GM18907 (cell line): ENCODE data around the gene EIF4EBP3.

Source experiments
- ATAC-seq: cut with Tn5 transposase; IDR thresholded peaks from one replicate; pipeline ENCODE4 v1.9.1; 2021; ENCODE audit warnings: mild to moderate bottlenecking, moderate library complexity; ENCODE audit not compliant: unreplicated experiment

The EIF4EBP3 gene

DNA sequence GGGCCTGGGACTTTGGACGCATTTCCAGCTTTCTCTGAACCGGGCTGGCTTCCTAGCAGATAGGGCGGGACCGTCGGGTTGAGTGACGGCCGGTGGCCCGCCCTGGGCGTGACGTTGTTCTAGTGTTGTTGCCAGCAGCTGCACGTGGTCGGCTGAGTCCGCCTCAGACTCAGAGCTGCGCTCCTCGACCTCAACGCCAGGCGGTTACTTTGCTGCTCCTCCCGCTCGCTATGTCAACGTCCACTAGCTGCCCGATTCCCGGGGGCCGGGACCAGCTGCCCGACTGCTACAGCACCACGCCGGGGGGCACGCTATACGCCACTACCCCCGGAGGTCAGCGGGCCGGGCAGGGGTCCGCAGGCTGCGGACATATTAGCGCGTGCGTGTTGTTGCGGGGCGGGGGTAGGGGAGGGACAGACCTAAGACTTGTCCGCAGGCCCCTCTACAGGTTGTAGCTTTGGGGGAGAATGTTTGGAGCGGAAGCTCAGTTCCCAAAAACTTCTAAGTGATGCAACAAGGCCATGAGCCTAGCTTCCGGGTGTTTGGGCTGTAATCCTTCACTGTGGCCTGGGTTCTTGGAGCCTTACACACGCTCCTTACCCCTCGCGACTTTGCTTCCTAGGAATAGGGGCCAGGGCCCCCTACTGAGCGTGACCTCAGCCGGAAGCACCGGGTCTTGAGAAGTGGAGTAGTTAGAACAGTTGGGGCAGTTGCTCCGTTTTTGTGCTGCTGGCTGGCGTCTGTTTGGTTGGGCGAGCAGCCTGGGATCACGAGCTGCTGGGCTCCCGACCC is at the start of gene EIF4EBP3:
TSS of gene EIF4EBP3 (plus strand) at position 155 of the 792 bp plus-strand sequence. CDS start at position 231, 76 bp downstream.
- peak; percentile 98 for ATAC-seq

- ATAC-seq, result no peak
Observed at GRCh38 chr5:140497897-140498296, 49.6 kb upstream of the EIF4EBP3 start.

DNA sequence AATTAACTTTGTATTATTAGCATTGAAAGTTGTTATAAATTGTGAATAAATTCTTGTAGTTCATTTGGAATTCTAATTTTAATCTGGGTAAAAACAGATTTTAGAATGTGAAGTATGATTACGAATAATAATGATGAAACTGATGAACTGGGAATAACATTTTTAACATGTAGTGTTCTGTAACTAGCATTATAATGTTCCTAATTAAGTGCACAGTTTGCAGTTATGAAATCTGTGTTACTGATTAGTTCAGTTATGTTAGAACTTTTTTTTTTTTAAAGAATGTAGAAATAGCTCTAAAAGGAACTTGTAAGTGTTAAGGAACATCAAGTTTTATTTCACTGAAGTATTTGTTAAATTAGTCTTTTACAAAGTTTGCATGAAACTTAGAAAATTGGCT is 48.9 kb upstream of the EIF4EBP3 start:
- no peak for ATAC-seq

GRCh38 chr5:140502834-140503233 is 44.6 kb upstream of the EIF4EBP3 start:
- no peak for ATAC-seq

- ATAC-seq, result no peak
Observed at GRCh38 chr5:140509898-140510297, 37.6 kb upstream of the EIF4EBP3 start.

DNA sequence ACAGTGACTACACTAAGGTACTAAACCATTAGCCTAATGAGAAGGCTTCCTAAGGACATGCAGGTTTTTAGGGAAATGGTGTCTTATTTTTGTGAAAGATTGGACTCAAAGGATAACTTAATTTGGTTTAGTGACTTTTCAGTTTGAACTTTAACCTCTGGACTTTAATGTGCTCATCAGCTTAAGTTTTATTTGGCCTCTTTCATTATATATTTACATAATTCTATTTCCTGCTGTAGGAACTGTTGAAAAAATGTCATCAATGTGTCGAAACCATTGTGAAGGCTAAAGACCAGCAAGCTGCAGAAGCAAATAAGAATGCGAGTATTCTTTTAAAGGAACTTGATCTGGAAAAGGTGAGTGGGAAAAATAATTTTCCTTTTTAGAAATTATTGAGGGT is 34.3 kb upstream of the EIF4EBP3 start:
- no peak for ATAC-seq

DNA sequence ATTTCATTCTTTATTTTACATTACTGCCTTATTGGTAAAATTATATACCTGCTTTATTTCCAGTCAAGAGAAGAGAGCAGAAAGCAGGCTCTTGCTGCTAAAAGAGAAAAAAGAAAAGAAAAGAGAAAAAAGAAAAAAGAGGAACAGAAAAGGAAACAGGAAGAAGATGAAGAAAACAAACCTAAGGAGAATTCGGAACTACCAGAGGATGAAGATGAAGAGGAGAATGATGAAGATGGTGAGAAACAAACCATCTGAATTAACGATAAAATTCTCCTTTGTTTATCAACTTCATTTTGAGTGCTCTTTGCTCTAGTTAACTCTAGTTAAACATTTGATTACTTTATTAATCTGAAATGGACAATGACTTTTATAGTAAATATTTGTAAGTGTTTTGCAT is 23.5 kb upstream of the EIF4EBP3 start:
- no peak for ATAC-seq

- no peak for ATAC-seq
Observed at GRCh38 chr5:140540227-140540626, 7.2 kb upstream of the EIF4EBP3 start.

GRCh38 chr5:140542972-140543371 is 4.5 kb upstream of the EIF4EBP3 start:
- no peak for ATAC-seq

GRCh38 chr5:140544986-140545385 is 2.5 kb upstream of the EIF4EBP3 start:
- ATAC-seq, result no peak

DNA sequence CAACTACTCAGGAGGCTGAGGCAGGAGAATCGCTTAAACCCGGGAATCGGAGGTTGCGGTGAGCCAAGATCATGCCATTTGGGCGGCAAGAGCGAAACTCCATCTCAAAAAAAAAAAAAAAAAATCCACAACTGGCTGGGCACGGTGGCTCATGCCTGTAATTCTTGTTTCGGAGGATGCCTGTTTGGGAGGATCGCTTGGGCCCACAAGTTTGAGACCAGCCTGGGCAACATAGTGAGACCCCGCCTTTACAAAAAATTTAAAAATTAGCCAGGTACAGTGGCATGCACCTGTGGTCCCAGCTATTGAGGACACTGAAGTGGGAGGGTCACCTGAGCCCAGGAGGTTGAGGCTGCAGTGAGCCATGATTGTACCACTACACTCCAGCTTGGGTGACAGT is 1.9 kb upstream of the EIF4EBP3 start:
- ATAC-seq, result no peak

DNA sequence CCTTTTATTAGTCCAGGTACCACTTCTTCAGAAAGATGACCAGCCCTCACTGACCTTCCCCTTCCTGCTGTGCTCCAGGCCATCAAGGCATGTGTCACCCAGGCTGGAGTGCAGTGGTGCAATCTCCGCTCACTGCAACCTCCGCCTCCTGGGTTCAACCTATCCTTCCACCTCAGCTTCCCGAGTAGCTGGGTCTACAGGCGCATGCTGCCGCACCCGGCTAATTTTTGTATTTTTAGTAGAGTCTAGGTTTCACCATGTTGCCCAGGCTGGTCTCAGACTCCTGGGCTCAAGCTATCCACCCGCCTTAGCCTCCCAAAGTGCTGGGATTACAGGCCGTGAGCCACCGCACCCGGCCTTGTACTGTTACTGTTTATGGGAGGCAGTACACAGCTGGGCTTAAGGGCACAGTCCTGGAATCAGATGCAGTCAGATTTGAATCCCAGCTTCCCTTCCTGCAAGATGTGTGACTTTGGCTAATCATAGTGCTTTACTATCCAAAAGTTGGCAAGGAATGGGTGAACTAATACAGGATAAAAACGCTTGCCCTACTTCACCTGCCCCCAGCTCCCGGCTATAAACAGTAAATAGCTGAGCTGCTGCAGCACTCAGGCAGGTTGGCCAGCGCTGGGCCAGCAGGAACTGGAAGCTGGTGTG is 483 bp upstream of the EIF4EBP3 start:
- ATAC-seq, result no peak

GRCh38 chr5:140548300-140548688 is 832 bp downstream of the EIF4EBP3 start:
- ATAC-seq, result no peak

DNA sequence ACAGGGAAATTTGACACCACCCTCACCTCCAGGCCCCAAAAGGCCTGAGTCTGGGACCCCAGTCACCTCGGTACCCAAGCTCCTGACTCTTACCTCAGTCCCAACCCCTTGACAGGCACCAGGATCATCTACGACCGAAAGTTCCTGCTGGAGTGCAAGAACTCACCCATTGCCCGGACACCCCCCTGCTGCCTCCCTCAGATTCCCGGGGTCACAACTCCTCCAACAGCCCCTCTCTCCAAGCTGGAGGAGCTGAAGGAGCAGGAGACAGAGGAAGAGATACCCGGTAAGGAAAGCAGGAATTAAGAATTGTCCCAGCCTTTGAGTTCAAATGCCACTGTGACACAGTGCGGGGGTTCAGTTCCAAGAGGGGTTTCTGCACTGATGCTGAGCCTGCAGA is 1.3 kb downstream of the EIF4EBP3 start:
- ATAC-seq, result no peak

DNA sequence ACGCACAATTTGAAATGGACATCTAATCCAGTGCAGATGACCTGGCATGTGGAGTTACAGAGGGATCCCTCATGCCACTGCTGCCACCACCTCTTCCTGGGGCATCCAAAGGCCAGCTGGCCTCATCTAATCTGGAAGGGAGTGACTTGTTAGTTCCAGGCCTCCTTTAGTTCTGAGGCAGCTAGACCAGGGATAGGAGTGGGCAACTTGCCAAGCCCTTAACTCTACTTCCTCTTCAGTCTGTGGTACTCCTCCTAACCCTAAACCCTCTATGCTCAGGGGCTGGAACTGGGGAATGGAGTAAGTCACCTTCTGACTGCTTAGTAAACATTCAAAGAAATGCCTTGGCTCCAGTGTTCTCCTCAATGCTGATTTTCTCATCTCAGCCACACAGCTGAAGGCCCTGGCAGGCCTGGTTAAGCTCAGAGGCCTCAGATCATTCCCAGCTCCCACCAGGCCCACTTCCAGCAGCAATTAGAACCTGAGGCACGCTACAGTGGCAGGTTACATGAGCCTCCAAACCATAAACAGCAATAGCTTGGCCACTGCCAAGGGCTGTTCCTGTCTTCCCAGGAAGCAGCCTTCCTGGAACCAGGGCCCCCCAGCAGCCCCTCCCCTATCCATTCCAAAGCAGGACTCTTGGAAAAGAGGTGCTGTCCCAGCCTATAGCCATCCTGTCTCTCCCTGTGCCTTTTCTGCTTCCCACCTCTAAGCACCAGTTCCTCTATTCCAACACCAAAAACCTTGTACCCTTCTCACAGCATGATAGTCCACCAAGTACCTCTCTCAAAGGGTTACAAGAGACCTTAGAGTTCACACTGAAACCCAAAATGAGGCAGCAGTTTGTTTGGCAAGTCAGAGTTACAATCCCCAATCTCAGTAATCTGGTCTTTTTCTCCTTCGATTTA is 2.0 kb downstream of the EIF4EBP3 start:
- no peak for ATAC-seq

GRCh38 chr5:140550147-140551079 is 3.0 kb downstream of the EIF4EBP3 start:
- ATAC-seq, result no peak

DNA sequence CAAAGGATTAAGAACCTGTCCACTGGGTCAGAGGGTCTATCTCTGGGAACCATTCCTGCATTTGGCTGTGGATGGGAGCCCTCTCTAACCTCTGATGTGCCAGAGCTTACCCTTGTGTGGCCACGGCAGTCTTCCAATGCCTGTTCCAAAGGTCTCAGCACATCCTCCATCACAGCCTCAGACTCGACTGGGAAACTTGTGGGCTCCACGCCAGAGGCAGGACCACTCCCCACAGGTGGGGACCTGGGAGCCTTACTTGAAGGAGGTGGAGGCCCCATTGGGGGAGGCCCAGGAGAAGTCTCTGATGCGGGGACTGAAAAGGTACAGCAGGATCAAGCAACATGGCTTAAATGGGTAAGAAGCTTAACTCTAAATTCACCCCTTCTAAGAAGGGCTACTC is 4.4 kb downstream of the EIF4EBP3 start:
- ATAC-seq, result no peak

- ATAC-seq, result no peak
Observed at GRCh38 chr5:140553657-140554056, 6.2 kb downstream of the EIF4EBP3 start.

DNA sequence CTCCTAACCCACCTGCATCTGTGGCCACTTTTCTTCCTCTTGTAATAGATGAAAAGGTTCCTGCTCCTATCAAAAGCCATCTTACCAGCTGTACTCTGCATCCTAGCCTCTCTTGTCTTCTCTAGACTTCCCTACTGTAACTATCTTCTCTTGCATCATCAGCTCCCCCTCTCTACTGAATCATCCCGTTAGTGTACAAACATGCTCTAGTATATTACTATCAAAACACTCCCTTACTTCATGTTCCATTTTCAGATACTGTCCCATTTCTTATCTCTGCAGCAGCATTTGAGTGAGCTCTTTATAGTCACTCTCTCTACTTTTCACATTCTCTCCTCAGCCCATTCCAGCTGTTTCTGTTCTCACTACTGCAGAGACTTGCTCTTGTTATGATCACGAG is 7.0 kb downstream of the EIF4EBP3 start:
- ATAC-seq, result no peak

GRCh38 chr5:140555747-140556312 is 8.4 kb downstream of the EIF4EBP3 start:
- peak; percentile 41 for ATAC-seq
